COLO668 (cell line): ENCODE measurements around the gene OCA2.
A peak's percentile ranks its signal among the peaks of the same experiment; 100 is the strongest.
"Not testable (repeated sequence)": the region's sequence is repeated elsewhere in the genome, so short reads cannot be mapped to it uniquely, and the experiment has no call there.

Experiments used
- DNase-seq: peaks from one replicate; lab custom pipeline; 2025; ENCODE audit not compliant: unreplicated experiment; lab: John Stamatoyannopoulos, UW

Gene OCA2

GRCh38 chr15:28098766-28099554 is at the start of gene OCA2:
Gene OCA2 (minus strand): TSS chr15:28099315. CDS start chr15:28081874, 17,441 bp downstream.
- DNase-seq = peak; percentile 35

GRCh38 chr15:28147801-28148200 is 48.7 kb upstream of the OCA2 start:
- no peak for DNase-seq

- DNase-seq = not testable (repeated sequence)
These were observed 46.3 kb upstream of the OCA2 start for GRCh38 chr15:28145419-28145818.

GRCh38 chr15:28140062-28140461 is 40.9 kb upstream of the OCA2 start:
- no peak for DNase-seq

- not testable (repeated sequence) for DNase-seq
These were observed 38.4 kb upstream of the OCA2 start for GRCh38 chr15:28137408-28138039.

GRCh38 chr15:28136236-28136904 is 37.3 kb upstream of the OCA2 start:
- not testable (repeated sequence) for DNase-seq

- no peak for DNase-seq
These were observed 34.2 kb upstream of the OCA2 start for GRCh38 chr15:28133281-28133680.

GRCh38 chr15:28132524-28133275 is 33.6 kb upstream of the OCA2 start:
- DNase-seq = no peak

- no peak for DNase-seq
These were observed 32.8 kb upstream of the OCA2 start for GRCh38 chr15:28131946-28132345.

GRCh38 chr15:28131400-28131799 is 32.3 kb upstream of the OCA2 start:
- DNase-seq = no peak

- no peak for DNase-seq
These were observed 31.5 kb upstream of the OCA2 start for GRCh38 chr15:28130651-28131050.

GRCh38 chr15:28129231-28129848 is 30.2 kb upstream of the OCA2 start:
- DNase-seq = no peak

- DNase-seq = no peak
These were observed 28.9 kb upstream of the OCA2 start for GRCh38 chr15:28128031-28128430.

- no peak for DNase-seq
These were observed 27.9 kb upstream of the OCA2 start for GRCh38 chr15:28127036-28127435.

GRCh38 chr15:28125673-28126651 is 26.8 kb upstream of the OCA2 start:
- no peak for DNase-seq

GRCh38 chr15:28124841-28125240 is 25.7 kb upstream of the OCA2 start:
- DNase-seq = no peak

- DNase-seq = peak; percentile 59
These were observed 24.4 kb upstream of the OCA2 start for GRCh38 chr15:28123408-28124023.

- DNase-seq = no peak
These were observed 23.2 kb upstream of the OCA2 start for GRCh38 chr15:28122038-28122949.
